ENCODE data around the gene TBL1X. TPM values are rescaled to one million over a fixed set of nuclear protein-coding genes. Genes with fewer than 3 reads are reported as not detected.

The TBL1X gene
- total RNA-seq, 1 experiment from 2014 or later: 15.0 TPM

- Mint-ChIP-seq H3K27ac (ENCODE audit: low read depth, unreplicated experiment) (no peak overlapping the region), H3K36me3 (ENCODE audit: insufficient read depth, unreplicated experiment) (no peaks in the 10 kb centered on the region), H3K4me3 (ENCODE audit: unreplicated experiment) (no peak overlapping the region), H3K4me1 (ENCODE audit: insufficient read depth, unreplicated experiment) (no peaks in the 10 kb centered on the region), H3K27me3 (ENCODE audit: insufficient read depth, unreplicated experiment) (no peaks in the 10 kb centered on the region), H3K9me3 (ENCODE audit: unreplicated experiment) (no peaks in the 10 kb centered on the region)
- no peak for TF ChIP-seq CTCF (IDR thresholded peaks at IDR 0.05; ENCODE audit: unreplicated experiment)
- CTCF ChIA-PET: no interaction called here
- BruUV-seq (replicated peaks): no TSS peak
- intact Hi-C loops (cut with micrococcal nuclease): no loop called here
- POLR2A ChIA-PET: no interaction called here
- no peak for DNase-seq (ENCODE audit: unreplicated experiment)
Observed at GRCh38 chrX:9515489-9515888, 50.6 kb downstream of the TBL1X start.

GRCh38 chrX:9515973-9516538 is 51.2 kb downstream of the TBL1X start:
- Mint-ChIP-seq H3K9me3 (ENCODE audit: unreplicated experiment) (no peaks in the 10 kb centered on the region), H3K36me3 (ENCODE audit: insufficient read depth, unreplicated experiment) (no peaks in the 10 kb centered on the region), H3K27ac (ENCODE audit: low read depth, unreplicated experiment) (no peak overlapping the region), H3K27me3 (ENCODE audit: insufficient read depth, unreplicated experiment) (no peaks in the 10 kb centered on the region), H3K4me1 (ENCODE audit: insufficient read depth, unreplicated experiment) (no peaks in the 10 kb centered on the region), H3K4me3 (ENCODE audit: unreplicated experiment) (no peak overlapping the region)
- TF ChIP-seq CTCF (IDR thresholded peaks at IDR 0.05; ENCODE audit: unreplicated experiment): no peak
- DNase-seq (ENCODE audit: unreplicated experiment): no peak
- BruUV-seq (replicated peaks): no TSS peak
- POLR2A ChIA-PET: interaction anchor here (0.7 kb wide), 1 partner anchor 493 kb away, joined by 3 read pairs; no protein-coding TSS in a partner anchor
- CTCF ChIA-PET: no interaction called here
- intact Hi-C loops (cut with micrococcal nuclease): no loop called here

GRCh38 chrX:9516635-9517034 is 51.8 kb downstream of the TBL1X start:
- TF ChIP-seq CTCF (IDR thresholded peaks at IDR 0.05; ENCODE audit: unreplicated experiment): no peak
- no peaks in the 10 kb centered on the region for H3K4me1 Mint-ChIP-seq (ENCODE audit: insufficient read depth, unreplicated experiment)
- CTCF ChIA-PET: no interaction called here
- H3K27ac Mint-ChIP-seq (ENCODE audit: low read depth, unreplicated experiment): no peak overlapping the region
- POLR2A ChIA-PET: interaction anchor here (0.7 kb wide), 1 partner anchor 492 kb away, joined by 3 read pairs; no protein-coding TSS in a partner anchor
- BruUV-seq (replicated peaks): no TSS peak
- no peak for DNase-seq (ENCODE audit: unreplicated experiment)
- no peaks in the 10 kb centered on the region for H3K9me3 Mint-ChIP-seq (ENCODE audit: unreplicated experiment)
- H3K36me3 Mint-ChIP-seq (ENCODE audit: insufficient read depth, unreplicated experiment): no peaks in the 10 kb centered on the region
- intact Hi-C loops (cut with micrococcal nuclease): no loop called here
- no peaks in the 10 kb centered on the region for H3K27me3 Mint-ChIP-seq (ENCODE audit: insufficient read depth, unreplicated experiment)
- H3K4me3 Mint-ChIP-seq (ENCODE audit: unreplicated experiment): no peak overlapping the region

- no peak overlapping the region for H3K4me3 Mint-ChIP-seq (ENCODE audit: unreplicated experiment)
- H3K36me3 Mint-ChIP-seq (ENCODE audit: insufficient read depth, unreplicated experiment): no peaks in the 10 kb centered on the region
- POLR2A ChIA-PET: no interaction called here
- no peak for TF ChIP-seq CTCF (IDR thresholded peaks at IDR 0.05; ENCODE audit: unreplicated experiment)
- no peaks in the 10 kb centered on the region for H3K27me3 Mint-ChIP-seq (ENCODE audit: insufficient read depth, unreplicated experiment)
- no TSS peak for BruUV-seq (replicated peaks)
- no peak for DNase-seq (ENCODE audit: unreplicated experiment)
- no peaks in the 10 kb centered on the region for H3K9me3 Mint-ChIP-seq (ENCODE audit: unreplicated experiment)
- intact Hi-C loops (cut with micrococcal nuclease): no loop called here
- no peaks in the 10 kb centered on the region for H3K4me1 Mint-ChIP-seq (ENCODE audit: insufficient read depth, unreplicated experiment)
- no peak overlapping the region for H3K27ac Mint-ChIP-seq (ENCODE audit: low read depth, unreplicated experiment)
- CTCF ChIA-PET: interaction anchor here (0.7 kb wide), 1 partner anchor 299 kb away, joined by 5 read pairs; no protein-coding TSS in a partner anchor
Observed at GRCh38 chrX:9518051-9518450, 53.2 kb downstream of the TBL1X start.
